ENCODE data around the gene CKAP2L.

DNA sequence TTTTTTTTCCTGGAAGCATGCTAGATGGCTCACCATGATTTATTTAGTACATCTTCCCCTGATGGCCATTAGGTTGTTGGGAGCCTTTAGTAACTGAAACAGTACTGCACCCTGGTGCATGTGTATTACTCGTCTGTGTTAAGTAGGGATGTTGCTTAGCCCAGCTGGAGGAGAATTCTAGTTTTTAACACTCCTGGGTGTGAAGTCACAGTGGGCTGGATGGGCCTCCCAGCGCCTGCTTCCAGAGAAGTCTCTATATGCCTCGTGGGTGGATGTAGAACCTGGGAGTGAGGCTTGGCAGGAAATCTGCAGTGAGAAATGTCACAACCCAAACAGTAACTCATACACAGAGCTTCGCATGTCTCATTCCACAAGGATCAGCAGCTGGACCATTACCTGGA lies 72.5 kb downstream of the CKAP2L start:
- TF ChIP-seq, protein P1, sequence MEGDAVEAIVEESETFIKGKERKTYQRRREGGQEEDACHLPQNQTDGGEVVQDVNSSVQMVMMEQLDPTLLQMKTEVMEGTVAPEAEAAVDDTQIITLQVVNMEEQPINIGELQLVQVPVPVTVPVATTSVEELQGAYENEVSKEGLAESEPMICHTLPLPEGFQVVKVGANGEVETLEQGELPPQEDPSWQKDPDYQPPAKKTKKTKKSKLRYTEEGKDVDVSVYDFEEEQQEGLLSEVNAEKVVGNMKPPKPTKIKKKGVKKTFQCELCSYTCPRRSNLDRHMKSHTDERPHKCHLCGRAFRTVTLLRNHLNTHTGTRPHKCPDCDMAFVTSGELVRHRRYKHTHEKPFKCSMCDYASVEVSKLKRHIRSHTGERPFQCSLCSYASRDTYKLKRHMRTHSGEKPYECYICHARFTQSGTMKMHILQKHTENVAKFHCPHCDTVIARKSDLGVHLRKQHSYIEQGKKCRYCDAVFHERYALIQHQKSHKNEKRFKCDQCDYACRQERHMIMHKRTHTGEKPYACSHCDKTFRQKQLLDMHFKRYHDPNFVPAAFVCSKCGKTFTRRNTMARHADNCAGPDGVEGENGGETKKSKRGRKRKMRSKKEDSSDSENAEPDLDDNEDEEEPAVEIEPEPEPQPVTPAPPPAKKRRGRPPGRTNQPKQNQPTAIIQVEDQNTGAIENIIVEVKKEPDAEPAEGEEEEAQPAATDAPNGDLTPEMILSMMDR (IDR thresholded peaks at IDR 0.05), result no peak
- TF ChIP-seq EP300 (IDR thresholded peaks at IDR 0.05) (no peak), POLR2A (IDR thresholded peaks at IDR 0.05) (no peak)
